Stimulated activated CD4-positive, alpha-beta T cell treated with anti-CD3 and anti-CD28 coated beads, Interleukin-2, amount 100 ng/mL, for 4 hours (primary cell): ENCODE measurements around the gene YPEL3.
"Not testable (repeated sequence)": the region's sequence is repeated elsewhere in the genome, so short reads cannot be mapped to it uniquely, and the experiment has no call there.

Experiments used
- DNase-seq: peaks from one replicate; pipeline ENCODE4 v3.0.0-alpha.2; 2020; ENCODE audit warnings: low read depth

YPEL3 gene

DNA sequence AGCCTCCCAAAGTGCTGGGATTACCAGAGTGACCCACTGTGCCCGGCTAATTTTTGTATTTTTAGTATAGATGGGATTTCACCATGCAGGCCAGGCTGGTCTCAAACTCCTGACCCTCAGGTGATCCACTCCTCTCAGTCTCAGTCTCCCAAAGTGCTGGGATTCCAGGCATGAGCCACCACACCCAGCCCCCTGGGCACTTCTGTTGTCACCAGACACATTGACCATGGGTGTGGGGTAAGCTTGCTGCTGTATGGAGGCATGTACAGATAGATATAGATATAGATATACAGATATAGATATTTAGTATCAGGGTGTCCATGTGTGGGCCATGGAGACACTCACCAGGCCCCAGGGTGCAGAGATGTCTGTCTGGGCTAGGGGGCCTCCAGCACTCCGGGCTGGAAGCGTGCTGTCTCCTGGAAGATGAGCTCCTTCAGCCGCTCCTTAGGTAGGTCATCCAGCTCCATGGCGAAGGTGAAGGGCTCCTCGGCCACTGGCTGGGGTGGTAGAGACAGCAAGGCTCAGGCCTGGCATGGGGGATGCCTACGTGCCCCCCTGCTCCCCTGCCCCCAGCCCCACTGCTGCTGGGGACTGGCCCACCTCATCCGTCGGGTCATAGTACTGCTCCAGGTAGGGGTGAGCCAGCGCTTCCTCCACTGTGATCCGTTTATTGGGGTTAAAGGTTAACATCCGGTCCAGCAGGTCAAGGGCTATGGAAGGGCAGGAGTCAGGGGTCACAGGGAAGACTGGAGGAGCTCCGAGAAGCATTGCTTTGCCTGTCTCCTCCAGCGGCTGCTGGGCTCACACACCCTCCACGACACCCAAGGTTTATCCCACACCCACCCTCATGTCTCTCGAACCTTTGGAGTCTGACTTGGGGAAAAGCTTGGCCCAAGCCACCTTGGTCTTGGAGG is 20.5 kb upstream of the YPEL3 start:
- DNase-seq, result no peak

DNA sequence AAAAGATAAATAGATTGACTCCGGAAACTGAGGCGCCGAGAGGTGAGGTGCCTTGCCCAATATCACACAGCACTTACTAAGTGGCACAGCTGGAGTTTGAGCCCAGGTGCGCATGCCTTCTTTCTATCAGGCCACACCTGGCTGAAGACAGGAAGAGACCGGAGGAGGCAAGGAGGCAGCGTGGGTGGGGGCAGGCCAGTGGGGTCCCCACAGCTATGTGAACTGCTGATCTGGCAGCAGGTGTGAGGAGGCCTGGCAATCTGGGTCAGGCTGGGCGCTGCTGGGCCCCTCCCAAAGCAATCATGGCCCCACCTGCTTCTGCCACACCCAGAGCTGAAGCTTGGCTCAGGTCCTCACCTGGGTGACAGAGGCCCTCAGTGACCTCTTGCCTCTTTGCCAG is 19.2 kb upstream of the YPEL3 start:
- DNase-seq, result no peak

DNA sequence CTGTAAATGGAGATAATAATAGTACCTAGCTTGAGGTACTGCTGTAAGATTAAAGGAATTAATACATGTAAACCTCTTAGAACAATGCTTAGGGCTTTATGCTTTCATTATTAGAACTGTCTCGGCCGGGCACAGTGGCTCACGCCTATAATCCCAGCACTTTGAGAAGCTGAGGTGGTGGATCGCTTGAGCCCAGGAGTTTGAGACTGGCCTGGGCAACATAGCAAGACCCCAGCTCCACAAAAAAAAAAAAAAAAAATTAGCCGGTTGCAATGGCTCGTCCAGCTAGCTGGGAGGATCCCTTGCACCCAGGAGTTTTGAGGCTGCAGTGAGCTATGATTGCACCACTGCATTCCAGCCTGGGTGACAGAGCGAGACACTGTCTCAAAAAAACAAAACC is 18.8 kb upstream of the YPEL3 start:
- DNase-seq, result not testable (repeated sequence)

DNA sequence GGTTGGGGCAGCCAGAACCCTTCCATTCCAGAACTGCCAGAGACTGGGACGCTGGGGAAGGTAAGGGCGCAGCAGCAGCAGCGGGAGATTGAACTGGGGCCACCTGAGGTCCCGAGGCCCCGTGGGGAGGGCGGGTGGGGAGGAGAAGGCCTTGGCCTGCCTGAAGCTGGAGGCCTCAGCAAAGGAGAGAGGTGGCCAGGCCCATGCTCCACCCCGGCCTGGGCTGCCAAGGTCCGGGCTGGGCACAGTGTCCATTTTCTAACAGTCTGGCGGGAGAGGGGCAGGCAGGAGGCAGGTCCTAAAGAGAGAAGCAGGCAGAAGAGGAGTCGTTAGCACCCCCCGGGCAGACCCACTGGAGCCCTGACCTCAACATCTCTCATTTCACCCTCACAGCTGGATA is 18.4 kb upstream of the YPEL3 start:
- DNase-seq, result no peak

DNA sequence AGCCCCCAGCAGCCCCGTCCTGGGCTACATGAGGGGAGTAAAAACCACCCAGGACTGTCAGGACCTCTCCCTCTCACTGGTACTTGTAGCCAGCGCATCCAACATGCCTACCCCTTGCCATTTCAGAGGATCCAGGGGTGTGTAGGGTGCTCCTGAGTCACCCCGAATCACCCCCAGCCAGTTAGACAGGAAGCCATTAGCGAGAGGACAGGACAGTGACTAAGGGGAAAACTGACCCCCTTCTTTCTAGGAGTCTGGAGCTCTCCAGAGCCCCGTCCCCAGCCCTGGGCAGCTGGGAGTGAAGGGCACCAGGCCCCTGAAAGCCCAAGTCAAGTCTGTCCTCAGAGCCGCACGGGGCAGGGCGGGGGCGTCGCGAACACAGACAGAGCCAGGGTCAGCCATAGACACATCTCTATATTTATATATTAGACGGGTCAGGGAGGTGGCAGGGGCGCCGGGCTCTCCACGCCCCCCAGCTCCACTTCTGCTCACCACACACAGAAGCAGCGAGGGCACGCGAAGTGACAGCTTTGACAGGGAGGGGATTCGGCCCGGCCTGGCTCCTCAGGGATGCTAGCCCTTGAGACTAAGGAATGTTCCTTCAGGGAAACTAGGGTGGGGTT is 17.8 kb upstream of the YPEL3 start:
- no peak for DNase-seq

DNA sequence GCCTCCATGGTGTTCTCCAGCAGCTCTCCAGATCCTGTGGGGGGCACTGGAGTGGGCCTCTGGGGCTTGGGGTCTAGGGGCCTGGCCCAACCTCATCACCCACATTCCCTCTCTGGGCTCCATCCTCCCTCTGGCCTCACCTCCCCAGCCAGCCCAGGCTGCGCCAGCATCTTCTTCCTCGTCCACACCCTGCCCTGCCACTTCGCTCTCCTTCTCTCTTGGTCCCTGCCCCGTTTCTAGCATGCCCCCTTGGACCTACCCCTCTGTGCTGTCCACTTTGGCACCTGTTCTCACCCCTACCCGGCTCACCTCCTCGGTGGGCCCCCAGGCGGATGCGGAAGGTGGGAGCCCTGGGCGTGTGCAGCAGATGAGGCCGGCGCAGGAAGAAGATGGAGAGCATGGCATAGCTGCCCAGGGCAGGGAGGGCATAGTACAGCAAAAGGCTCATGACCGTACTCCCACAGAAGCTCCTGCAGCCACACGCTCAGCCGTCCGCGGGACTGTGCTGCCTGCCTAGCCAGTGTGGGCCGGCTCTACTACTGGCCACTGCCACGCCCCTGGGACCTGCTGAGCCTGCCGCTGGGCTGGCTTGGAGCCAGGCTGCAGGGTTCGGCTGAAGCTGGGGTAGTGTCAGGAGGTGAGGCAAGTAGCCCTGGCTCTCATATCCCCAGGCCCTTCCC is 17.2 kb upstream of the YPEL3 start, which contains the start of gene GDPD3:
GDPD3 (minus strand) TSS at position 507 of the 680 bp plus-strand sequence; CDS start at position 448, 59 bp downstream.
- DNase-seq, result no peak

DNA sequence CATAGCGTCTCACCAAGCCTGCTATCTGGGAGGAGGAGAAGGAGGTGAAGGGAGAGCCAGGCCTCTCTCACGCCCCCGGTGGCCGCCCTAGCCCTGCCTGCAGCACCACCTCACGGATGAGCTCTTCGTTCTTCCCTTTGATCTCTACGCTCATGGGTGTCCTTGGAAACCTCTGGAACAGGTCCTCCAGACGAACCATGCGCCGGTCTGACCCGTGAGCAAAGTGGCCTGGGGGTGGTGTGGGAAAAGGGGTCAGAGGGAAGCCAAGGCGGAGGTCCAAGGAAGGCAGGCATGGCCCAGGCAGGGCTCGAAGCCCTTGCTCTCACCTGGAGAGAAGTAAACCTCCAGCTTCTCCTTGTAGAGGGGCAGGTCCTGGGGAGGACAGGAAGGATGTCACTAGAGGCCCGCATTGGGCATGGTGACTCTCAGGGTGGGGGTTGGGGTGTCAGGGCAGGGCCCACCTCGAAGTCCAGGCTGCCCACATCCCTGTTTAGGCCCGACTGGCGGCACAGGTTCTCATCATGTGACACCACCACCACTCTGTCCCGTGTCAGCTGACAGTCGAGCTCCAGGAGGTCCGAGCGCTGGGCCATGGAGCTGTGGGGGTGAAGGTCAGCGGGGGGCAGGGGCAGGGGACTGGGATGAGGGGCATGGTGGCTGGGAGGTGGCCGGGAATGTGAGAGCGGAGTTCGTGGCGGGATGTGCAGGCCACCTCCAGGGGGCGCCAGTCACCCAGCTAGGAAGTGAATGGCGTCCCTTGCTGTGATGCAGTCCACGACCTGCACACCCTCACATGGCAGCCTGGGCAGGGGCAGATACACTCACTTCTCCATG is 16.4 kb upstream of the YPEL3 start:
- DNase-seq, result peak; percentile 31

DNA sequence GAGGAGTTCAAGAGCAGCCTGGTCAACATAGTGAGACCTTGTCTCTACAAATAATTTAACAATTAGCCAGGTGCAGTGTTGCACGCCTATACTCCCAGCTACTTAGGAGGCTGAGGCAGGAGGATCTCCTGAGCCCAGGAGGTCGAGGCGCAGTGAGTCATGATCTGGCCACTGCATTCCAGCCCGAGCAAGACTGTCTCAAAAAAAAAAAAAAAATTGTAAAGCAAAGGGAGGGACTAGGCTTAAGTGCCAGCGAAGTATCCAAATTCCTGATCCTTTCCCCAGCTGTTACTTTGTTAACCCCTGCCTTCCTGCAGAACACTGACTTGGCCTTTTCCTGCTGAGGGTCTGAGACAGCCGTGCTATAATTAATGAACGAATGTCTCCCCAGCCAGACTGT is 14.6 kb upstream of the YPEL3 start:
- DNase-seq, result no peak

DNA sequence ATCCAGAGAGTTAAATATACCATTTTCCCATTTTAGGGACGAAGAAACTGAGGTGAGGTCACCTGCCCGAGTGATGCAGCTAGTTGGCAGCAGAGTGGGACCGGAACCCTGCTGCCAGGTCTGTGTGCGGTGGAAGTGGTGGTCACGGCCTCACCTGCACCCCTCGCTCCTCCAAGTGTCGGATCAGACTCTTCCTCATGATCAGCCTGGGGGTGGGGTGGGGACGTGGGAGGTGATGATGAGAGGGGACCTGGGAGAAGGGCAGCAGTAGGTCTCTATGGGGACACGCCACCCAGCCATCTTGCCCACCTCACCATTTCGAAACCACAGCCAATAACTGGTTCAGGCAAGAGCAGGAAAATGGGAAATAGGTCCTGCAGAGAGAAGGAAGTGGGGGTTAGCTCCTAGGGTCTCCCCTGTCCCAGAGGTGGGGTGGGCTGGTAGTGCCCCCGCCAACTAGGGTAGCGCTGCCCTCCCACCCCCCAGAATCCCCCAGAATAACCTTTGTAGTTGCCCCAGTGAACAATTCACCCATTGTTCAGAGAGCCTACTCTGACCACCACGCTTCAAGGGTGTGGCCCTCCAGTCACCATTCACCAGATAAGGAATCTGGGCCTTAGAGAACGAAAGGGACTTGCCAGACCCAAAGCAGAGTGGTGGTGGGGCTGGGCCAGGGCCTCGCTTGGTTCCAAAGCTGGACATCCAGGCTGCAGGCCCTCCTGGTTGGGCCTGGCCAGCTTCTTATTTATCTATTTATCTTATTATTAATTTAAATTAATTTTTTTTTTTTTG is 12.2 kb upstream of the YPEL3 start:
- no peak for DNase-seq

DNA sequence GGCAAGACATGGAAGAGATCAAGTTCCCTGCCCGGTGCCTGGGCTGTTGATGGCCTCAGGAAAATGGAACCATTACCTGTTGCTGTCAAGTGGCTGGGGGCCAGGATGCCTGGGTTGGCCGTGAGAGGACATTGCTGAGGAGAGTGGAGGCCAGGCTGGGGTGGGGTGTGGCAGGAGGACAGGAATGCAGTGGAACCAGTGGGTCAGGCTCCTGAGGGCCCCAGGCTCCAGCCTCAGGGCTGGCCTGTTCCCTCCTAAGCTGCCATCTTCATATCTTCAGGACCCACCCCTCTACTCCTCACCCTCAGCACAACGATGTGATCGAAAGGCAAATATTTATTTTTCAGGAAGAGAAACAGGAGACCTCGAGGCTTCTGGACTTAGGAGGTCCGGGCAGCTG is 8.5 kb upstream of the YPEL3 start:
- no peak for DNase-seq

DNA sequence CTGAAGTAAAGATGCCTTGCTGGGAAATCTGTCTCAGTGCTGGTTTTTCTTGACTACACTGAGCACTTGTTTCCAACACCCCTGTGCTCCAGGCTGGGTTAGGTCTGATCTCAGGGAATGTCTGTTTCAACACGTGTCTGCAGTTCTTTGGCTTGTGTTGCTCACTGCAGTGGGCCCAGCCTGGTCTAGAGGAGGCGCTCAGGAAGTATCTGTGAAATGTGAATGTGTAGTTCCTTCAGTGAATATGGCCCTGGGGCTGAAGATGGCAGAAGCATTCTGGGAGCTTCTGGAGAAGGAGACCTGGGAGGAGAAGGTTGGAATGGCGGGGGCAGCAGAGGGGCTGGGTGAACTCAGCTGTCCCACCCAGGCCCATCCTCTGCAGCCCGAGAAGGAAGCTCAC is 8.1 kb upstream of the YPEL3 start:
- no peak for DNase-seq

DNA sequence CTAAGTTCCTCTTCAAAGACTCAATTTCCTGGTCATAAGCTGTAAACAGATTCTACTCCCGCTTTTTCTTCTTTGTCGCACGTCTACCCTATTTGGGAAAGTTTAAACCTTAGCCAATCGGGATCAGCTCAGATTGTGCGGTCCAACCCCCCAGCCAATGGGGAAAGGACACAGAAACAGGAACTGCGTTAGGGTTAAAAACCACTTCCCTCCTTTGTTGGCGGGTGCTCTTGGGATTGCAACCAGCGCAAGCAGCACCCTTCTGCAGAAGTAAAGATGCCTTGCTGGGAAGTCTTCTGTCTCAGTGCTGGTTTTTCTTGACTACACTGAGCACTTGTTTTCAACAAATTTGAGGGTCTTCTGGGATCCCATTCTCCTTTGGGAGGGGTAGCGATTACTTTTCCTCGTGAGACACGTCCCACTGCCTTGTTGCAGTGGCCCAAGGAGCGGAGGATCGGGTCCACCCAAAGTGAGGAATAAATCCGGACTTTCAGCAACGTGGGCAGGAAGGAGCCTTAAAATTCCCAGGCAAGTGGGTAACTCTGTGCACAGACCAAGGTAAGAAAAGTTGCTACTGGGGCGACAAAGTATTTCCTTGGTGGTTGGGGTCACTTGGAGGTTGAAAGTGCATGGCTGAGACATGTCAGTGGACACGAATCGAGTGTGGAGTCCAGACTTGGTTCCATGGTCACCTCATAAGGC is 1.0 kb upstream of the YPEL3 start:
- no peak for DNase-seq

DNA sequence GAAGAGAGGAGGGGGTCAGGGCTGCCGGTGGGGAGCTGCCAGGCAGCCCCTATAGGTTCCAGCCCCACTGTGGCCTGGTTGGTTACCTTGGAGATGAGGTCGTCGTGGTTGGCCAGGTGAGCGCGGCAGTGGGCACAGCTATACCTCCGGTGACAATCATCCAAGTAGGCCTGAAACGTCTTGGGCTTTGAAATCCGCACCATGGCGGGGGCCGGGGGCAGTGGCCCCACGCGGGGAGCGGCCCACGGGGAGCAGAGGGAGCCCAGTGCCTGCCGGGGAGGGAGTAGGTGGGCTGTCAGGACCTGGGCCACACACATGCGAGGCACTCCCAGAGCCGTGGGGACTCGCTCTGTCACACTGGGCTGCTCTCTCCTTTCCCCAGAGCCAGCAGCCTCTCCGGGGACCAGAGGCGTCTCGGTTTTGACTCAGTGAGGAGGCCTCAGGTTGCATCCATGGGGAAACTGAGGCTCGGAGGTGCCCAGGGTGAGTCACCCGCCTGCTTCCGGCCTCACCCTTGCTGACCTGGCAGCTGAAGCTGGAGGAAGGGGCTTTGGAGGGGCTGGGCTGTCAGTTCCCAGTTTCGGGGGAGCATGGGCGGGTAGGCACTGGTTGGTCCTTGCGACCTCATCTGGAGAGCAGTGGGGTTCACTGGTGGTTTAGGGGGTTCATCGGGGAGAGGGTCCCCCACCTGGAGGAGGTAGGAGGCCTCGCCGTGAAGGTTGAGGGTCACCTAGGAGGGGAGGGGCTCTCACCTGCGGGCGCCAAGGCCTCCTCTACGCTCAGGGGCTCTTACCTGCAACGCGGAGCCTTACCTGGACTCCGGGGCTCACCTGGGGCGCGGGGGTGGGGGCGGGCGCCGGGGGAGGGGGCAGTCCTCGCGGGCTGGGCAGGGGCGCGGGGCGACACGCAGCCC is 591 bp downstream of the YPEL3 start:
- DNase-seq, result no peak

DNA sequence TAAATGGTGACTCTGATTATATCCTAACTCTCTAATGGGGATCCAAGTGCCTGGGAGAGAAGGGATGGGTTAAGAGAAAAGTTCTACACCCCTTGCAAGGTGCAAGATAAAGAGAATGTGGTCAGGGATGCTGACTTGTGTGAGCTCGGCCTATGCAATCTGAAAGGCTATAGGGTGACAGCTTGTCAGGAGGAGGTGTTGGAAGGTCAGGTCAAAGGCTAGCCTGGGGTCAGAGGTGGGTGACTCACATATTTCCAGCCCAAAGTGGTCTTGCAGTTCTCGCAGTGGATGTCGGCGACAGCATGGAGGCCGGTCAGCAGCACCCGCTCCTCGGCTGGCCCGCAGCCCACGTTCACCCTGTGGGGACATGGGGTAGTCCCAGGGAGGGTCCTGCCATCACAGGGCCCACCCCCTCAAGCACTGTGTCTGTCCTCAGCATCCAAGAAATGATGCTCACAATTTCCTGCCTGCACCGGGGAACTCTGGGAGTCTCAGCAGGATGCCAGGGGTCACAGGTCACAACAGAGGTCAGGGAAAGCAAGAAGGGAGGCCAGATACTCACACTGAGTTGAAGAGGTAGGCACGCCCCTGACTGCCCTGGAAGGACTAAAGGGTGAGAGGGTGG is 1.4 kb downstream of the YPEL3 start:
- DNase-seq, result no peak

DNA sequence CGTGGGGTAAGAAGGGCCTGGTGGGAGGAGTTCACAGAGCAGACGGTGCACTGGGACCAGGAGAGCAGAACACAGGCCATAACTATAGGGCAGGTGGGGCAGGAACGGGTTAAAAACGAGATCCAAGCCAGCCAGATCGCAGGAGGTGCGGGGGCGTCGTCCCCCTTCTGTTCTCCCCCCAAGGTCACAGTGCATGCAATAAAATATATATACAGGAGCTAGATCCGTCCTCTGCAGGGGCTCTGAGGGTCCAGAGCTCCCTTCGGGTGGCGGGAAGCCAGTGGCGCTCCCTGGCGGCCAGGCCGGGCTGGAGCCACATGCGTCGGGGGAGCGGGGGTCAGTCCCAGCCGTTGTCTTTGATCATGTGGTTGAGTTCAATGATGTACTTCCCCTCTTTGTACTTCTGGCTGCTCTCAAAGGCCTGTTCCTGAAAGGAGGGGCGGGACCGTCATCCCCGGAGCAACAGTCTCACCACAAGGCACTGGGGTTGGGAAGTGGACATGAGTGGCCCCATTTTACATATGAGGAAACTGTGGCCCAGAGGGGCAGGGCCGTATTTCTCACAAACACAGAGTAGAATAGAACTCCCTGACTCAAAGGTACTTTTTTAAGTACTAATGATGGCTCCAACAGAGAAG is 3.5 kb downstream of the YPEL3 start:
- DNase-seq, result no peak

DNA sequence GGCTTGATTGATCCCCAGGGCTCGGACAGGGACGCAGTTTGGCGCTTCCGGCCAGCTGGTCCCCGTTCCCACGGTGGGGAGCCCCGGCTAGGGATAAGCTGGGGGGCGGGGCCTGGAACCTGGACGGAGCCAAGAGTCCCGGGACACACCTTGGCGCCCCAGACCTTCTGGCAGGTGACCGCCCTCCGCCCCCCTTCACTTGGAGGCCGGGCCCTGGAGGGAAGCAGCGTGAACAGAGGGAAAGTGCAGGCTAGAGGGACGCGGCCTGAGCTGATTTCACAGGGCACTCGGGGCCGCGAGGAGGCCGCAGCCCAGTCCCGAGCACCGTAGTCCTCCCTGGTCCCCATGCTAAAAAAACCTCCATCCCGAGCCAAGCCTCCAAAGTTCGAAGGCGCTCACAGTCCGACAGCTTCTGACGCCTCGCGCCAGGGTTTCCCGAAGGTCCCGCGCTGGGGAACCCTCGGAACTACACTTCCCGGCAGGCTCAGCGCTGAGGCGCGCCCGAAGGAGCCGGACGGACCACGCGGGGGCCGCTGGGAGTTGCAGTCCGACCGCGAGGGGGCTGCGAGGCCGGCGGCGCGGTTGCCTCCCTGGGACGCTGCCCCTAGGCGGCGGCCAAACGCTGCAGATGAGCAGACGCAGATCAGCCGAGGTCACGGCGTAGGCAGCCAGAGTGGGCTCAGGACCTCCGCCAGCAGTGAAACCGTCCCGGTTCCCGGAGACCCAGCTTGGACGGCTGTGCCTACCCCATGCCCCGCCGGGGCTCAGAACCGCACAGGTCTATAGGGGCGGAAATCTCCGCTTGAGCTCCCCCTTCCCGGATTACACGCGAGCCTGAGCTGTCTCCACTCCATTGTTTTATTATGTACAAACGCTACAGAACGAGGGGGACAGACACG is 4.3 kb downstream of the YPEL3 start, which contains the start of gene TBX6:
TBX6 (minus strand) TSS at position 451 of the 899 bp plus-strand sequence. CDS start 731 bp downstream, outside the sequence.
- peak; percentile 88 for DNase-seq

DNA sequence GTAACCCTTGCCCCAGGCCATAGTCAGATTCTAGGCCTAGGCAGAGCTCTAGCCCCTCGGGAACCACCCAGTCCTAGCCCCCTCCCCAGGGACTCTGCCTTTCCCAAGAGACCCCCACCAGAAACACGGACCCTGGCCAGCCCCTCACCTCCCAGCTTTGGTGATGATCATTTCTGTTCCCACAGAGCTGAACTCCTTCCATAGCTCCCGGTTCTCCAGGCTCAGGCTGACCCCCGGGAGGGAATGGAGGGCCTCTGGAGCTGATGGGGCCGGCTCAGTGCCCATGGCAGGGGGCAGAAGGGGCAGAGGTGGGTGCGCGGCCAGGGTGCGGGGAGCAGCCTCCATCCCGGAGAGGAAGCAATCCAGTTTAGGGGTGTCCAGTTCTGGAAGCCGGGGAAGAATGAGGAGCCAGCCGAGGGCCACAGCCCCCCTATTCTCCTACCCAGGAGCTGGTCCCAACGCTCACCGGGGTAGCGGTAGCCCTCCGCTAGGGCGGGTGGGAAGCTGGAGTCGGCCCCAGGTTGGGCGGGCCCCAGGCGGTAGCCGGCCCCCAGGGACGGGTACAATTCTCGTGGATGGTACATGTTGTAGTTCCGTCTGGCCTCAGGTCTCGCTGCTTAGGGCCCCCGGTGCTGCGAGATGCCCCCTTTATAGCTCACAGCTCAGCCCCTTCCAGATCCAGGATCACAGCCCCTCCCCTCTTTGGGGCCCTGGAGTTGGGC is 5.2 kb downstream of the YPEL3 start:
- no peak for DNase-seq
